ENCODE results near the gene BAIAP2.

The BAIAP2 gene

GRCh38 chr17:81034779-81035520 is at the start of gene BAIAP2:
TSS of gene BAIAP2 (plus strand) at chr17:81035151. CDS start at chr17:81035255, 104 bp downstream.
- Mint-ChIP-seq H3K4me1 (ENCODE audit: low read depth) (peaks cover 26% of the 10 kb centered on the region), H3K27me3 (peaks cover 41% of the 10 kb centered on the region), H3K27ac (peak within 1 kb of the TSS; percentile 68), H3K4me3 (peak within 1 kb of the TSS; percentile 80), H3K36me3 (ENCODE audit: low read depth) (peaks cover 3% of the 10 kb centered on the region), H3K9me3 (no peaks in the 10 kb centered on the region)
- DNase-seq, result peak; percentile 98

GRCh38 chr17:80986046-80986445 is 48.9 kb upstream of the BAIAP2 start:
- no peak for DNase-seq
- H3K36me3 Mint-ChIP-seq (ENCODE audit: low read depth), result no peaks in the 10 kb centered on the region
- no peak overlapping the region for H3K27ac Mint-ChIP-seq
- H3K4me1 Mint-ChIP-seq (ENCODE audit: low read depth), result peaks cover 15% of the 10 kb centered on the region
- no peaks in the 10 kb centered on the region for H3K9me3 Mint-ChIP-seq
- peaks cover 3% of the 10 kb centered on the region for H3K27me3 Mint-ChIP-seq
- H3K4me3 Mint-ChIP-seq, result no peak overlapping the region

GRCh38 chr17:80986816-80987475 is 48.0 kb upstream of the BAIAP2 start:
- Mint-ChIP-seq H3K27ac (no peak overlapping the region), H3K4me1 (ENCODE audit: low read depth) (peaks cover 17% of the 10 kb centered on the region), H3K9me3 (no peaks in the 10 kb centered on the region), H3K27me3 (peaks cover 3% of the 10 kb centered on the region), H3K4me3 (no peak overlapping the region), H3K36me3 (ENCODE audit: low read depth) (no peaks in the 10 kb centered on the region)
- DNase-seq, result no peak

- no peaks in the 10 kb centered on the region for H3K9me3 Mint-ChIP-seq
- peaks cover 2% of the 10 kb centered on the region for H3K36me3 Mint-ChIP-seq (ENCODE audit: low read depth)
- H3K4me1 Mint-ChIP-seq (ENCODE audit: low read depth), result peaks cover 20% of the 10 kb centered on the region
- no peak overlapping the region for H3K27ac Mint-ChIP-seq
- no peak overlapping the region for H3K4me3 Mint-ChIP-seq
- peaks cover 3% of the 10 kb centered on the region for H3K27me3 Mint-ChIP-seq
- no peak for DNase-seq
Measured at GRCh38 chr17:80987941-80988461, 47.0 kb upstream of the BAIAP2 start.

- Mint-ChIP-seq H3K4me1 (ENCODE audit: low read depth) (peaks cover 27% of the 10 kb centered on the region), H3K27ac (no peak overlapping the region), H3K27me3 (peaks cover 3% of the 10 kb centered on the region), H3K4me3 (no peak overlapping the region), H3K9me3 (no peaks in the 10 kb centered on the region), H3K36me3 (ENCODE audit: low read depth) (peaks cover 7% of the 10 kb centered on the region)
- no peak for DNase-seq
Measured at GRCh38 chr17:80989586-80989913, 45.4 kb upstream of the BAIAP2 start.

- no peak for DNase-seq
Measured at GRCh38 chr17:80990921-80991644, 43.9 kb upstream of the BAIAP2 start.

GRCh38 chr17:80991645-80992076 is 43.3 kb upstream of the BAIAP2 start, which contains the start of gene CHMP6:
TSS of gene CHMP6 (plus strand) at chr17:80991841. CDS start at chr17:80991919, 78 bp downstream.
- peak; percentile 87 for DNase-seq
- H3K9me3 Mint-ChIP-seq, result no peaks in the 10 kb centered on the region
- H3K36me3 Mint-ChIP-seq (ENCODE audit: low read depth), result peaks cover 25% of the 10 kb centered on the region
- H3K4me1 Mint-ChIP-seq (ENCODE audit: low read depth), result peaks cover 27% of the 10 kb centered on the region
- peaks cover 3% of the 10 kb centered on the region for H3K27me3 Mint-ChIP-seq
- H3K27ac Mint-ChIP-seq, result peak within 1 kb of the TSS; percentile 82
- H3K4me3 Mint-ChIP-seq, result peak within 1 kb of the TSS; percentile 78

More at GRCh38 chr17:80990921-80991644, 43.9 kb upstream of the BAIAP2 start:
- H3K4me3 Mint-ChIP-seq, result peak overlapping the region; percentile 78
- peaks cover 19% of the 10 kb centered on the region for H3K36me3 Mint-ChIP-seq (ENCODE audit: low read depth)
- H3K27ac Mint-ChIP-seq, result peak overlapping the region; percentile 82
- peaks cover 27% of the 10 kb centered on the region for H3K4me1 Mint-ChIP-seq (ENCODE audit: low read depth)
- no peaks in the 10 kb centered on the region for H3K9me3 Mint-ChIP-seq
- peaks cover 3% of the 10 kb centered on the region for H3K27me3 Mint-ChIP-seq

- Mint-ChIP-seq H3K27me3 (no peaks in the 10 kb centered on the region), H3K9me3 (no peaks in the 10 kb centered on the region), H3K36me3 (ENCODE audit: low read depth) (peaks cover 30% of the 10 kb centered on the region), H3K27ac (peak overlapping the region; percentile 80), H3K4me1 (ENCODE audit: low read depth) (peaks cover 27% of the 10 kb centered on the region), H3K4me3 (peak overlapping the region; percentile 78)
- DNase-seq, result no peak
Measured at GRCh38 chr17:80992077-80992947, 42.6 kb upstream of the BAIAP2 start.

GRCh38 chr17:80992948-80993624 is 41.9 kb upstream of the BAIAP2 start:
- no peaks in the 10 kb centered on the region for H3K27me3 Mint-ChIP-seq
- H3K4me3 Mint-ChIP-seq, result peak overlapping the region; percentile 78
- H3K4me1 Mint-ChIP-seq (ENCODE audit: low read depth), result peaks cover 27% of the 10 kb centered on the region
- no peak for DNase-seq
- H3K36me3 Mint-ChIP-seq (ENCODE audit: low read depth), result peaks cover 37% of the 10 kb centered on the region
- H3K9me3 Mint-ChIP-seq, result no peaks in the 10 kb centered on the region
- peak overlapping the region; percentile 80 for H3K27ac Mint-ChIP-seq

- Mint-ChIP-seq H3K27ac (no peak overlapping the region), H3K36me3 (ENCODE audit: low read depth) (peaks cover 55% of the 10 kb centered on the region), H3K9me3 (no peaks in the 10 kb centered on the region), H3K27me3 (no peaks in the 10 kb centered on the region), H3K4me3 (no peak overlapping the region), H3K4me1 (ENCODE audit: low read depth) (peaks cover 16% of the 10 kb centered on the region)
- no peak for DNase-seq
Measured at GRCh38 chr17:80995131-80995530, 39.8 kb upstream of the BAIAP2 start.

- no peak overlapping the region for H3K4me3 Mint-ChIP-seq
- peaks cover 10% of the 10 kb centered on the region for H3K4me1 Mint-ChIP-seq (ENCODE audit: low read depth)
- no peaks in the 10 kb centered on the region for H3K9me3 Mint-ChIP-seq
- no peak for DNase-seq
- H3K27ac Mint-ChIP-seq, result no peak overlapping the region
- peaks cover 57% of the 10 kb centered on the region for H3K36me3 Mint-ChIP-seq (ENCODE audit: low read depth)
- H3K27me3 Mint-ChIP-seq, result peaks cover 5% of the 10 kb centered on the region
Measured at GRCh38 chr17:80996422-80997305, 38.3 kb upstream of the BAIAP2 start.

GRCh38 chr17:80997424-80998117 is 37.4 kb upstream of the BAIAP2 start:
- Mint-ChIP-seq H3K9me3 (no peaks in the 10 kb centered on the region), H3K27me3 (peaks cover 10% of the 10 kb centered on the region)

More at GRCh38 chr17:80997424-80998117, 37.4 kb upstream of the BAIAP2 start:
- Mint-ChIP-seq H3K4me1 (ENCODE audit: low read depth) (peaks cover 14% of the 10 kb centered on the region), H3K4me3 (no peak overlapping the region), H3K27ac (no peak overlapping the region), H3K36me3 (ENCODE audit: low read depth) (peaks cover 57% of the 10 kb centered on the region)
- DNase-seq, result no peak

All from activated T-cell treated with anti-CD3 and anti-CD28 coated beads, Interleukin-2, amount 50 U/mL, for 24 hours (primary cell).